GM18867 (cell line): ENCODE data around the gene MEGF10.

Experiments used
- ATAC-seq: cut with Tn5 transposase; IDR thresholded peaks from one replicate; pipeline ENCODE4 v1.9.1; 2021; ENCODE audit warnings: mild to moderate bottlenecking, moderate library complexity; ENCODE audit not compliant: unreplicated experiment

MEGF10 gene

DNA sequence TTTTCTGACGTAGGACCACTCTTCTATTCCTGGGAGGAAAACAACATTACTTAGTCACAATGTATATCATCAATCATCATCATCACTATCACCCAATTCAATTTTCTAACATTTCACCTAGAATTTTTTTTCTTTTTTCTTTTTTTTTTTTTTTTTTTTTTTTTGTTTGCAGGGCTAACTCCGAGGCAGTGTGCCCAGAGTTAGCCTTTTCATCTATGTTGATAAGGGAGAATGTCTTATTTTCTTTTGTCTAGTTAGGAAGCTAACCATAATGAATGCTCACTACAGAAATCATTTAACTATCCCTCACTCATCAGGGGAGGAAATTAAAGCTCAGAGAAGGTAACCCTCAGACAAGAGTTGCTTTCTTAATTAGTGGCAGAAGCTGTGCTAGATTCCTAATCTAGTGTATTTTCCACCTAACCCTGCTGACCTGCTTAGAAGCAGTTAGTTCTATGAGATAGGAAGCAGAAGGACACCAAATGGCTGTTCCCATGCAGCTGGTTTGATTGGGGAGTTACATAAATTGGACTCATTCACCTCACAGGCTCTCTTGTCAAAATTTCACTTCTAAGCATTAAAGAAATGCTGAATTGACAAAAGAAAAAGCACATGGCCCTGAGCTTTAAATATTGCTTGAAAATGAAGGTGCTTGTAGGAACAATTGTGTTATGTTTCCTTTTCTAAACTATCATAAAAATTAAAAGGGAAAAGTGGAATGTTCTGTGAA, 218.2 kb downstream of the MEGF10 start:
- ATAC-seq = no peak
